Caki2 (cell line): ENCODE data around the gene FGF3. TPM values are rescaled to one million over a fixed set of nuclear protein-coding genes. Genes with fewer than 3 reads are reported as not detected.

Source experiments
- DNase-seq: peaks from one replicate; pipeline ENCODE4 v3.0.0-alpha.2; 2015; ENCODE audit warnings: low read depth
- in situ Hi-C: cut with HindIII; loops from 2 replicates; pipeline ENCODE4 v1.10.0; 2016; ENCODE audit warnings: low sequenced_read_pairs, low pct_unique_long_range_greater_than_20kb, mixed read lengths
- total RNA-seq: library from RNA; depleted of rRNA; stranded (reverse); fragments of >200 nt; shearing (Covaris generic); gene quantifications from 2 replicates; pipeline ENCODE4 v1.2.3, GENCODE V29; 2014; ENCODE audit warnings: low replicate concordance

The FGF3 gene
- total RNA-seq, 1 experiment from 2014 or later: not detected

DNA sequence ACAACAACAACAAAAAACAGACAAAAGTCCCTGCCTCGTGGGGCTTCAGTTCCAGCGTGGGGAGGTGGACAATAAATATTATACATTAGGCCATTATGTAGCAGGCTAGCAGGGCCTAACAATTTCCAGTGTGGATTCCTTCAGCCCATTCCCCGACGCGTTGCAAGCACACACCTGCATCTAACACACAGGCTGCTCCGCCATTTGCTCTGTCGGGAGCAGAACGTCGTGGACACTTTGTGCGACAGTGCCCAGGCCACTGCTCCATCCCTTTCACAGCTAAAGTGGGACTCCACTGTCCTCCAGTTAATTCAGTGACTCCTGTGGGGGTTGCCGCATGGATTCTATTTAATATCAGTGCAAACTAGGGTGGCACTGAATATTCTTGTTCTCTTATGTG is 10.9 kb upstream of the FGF3 start:
- in situ Hi-C loops: no loop called here
- no peak for DNase-seq

DNA sequence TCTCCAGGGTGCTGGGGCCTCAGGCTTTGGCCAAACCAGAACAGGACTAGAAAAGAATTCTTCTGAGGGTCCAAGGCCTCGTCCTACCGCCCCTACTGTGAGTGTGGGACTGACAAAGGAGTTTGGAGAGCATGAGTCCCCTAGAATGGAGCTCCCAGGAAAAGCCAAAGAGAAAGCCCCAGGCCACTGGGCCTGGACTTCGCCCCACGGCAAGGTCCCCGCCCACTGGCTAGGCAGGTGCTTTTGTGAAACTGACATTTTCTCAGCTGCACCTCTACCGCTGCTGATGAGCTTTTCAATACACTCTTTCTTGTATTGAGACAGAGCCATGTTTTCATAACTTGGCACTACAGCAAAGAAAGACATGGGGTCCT is 9.7 kb upstream of the FGF3 start:
- no peak for DNase-seq
- in situ Hi-C loops: no loop called here

DNA sequence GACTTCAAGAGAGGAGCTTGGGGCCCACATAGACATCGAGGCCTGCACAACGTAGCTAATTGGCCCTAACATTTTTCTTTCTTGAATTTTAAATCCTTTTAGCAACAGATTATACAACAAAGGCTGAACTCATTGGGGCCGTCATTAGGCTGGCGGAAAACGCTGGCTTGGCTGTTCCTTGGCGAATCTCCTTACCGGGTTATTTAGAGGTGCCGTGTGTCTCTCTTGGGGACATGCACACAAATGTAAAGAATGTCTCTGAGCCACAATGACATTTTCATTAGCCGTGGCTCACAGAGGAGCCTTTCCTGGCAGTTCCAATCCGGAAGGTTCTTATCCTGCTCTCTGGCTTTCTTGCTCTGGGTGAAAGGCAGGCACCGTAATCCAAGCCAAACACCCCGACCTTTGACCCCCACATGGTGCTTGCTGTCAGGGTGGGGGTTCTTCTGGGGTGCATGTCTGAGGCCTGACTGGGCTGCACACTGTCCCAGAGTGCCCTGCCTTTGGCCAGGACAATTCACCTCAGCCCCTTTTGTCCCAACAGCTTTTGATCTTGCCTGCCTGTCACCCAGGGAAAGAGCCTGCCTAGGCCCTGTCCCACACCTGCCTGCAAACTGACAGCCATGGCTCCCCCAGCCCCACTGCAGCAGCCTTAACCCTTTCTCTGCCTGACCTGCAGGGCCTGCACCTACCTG is 9.2 kb upstream of the FGF3 start:
- no peak for DNase-seq
- in situ Hi-C loops: no loop called here

DNA sequence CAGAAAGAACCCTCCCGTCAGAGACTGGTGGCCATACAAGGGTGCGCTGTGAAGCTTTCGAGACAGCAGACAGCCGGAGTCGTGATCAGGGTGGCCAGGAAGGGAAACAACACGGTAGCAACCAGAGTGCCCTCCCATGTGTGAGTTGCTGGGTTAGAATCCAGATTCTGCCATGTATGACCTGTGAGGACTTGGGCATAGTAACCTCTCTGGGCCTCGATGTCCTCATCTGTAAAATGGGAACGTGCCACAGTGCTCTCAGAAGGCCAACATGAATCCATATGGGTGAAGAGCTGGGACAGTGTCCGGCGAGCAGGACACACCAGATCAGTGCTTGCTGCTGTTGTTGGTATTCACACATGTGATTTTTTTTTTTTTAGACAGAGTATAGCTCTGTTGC is 7.6 kb upstream of the FGF3 start:
- in situ Hi-C loops: no loop called here
- no peak for DNase-seq

DNA sequence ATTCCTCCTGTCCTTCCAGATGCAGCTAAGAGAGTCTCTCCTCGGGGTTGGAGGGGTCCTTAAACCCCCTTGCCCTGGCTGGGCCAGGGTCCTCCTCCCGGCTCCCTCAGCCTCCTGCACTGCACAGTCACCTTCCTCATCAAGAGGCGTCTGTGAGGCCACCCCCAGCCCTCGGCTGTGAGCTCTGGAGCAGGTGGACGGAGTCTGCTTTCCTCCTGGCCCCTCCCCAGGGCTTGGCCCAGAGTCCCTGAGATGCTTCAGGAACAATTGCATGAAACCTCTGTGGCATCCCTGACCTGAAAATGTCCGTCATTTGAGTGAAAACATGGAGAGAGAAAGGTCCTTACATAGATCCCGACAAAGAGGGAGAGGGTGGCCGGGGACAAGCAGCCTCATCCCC is 6.7 kb upstream of the FGF3 start:
- in situ Hi-C loops: no loop called here

DNA sequence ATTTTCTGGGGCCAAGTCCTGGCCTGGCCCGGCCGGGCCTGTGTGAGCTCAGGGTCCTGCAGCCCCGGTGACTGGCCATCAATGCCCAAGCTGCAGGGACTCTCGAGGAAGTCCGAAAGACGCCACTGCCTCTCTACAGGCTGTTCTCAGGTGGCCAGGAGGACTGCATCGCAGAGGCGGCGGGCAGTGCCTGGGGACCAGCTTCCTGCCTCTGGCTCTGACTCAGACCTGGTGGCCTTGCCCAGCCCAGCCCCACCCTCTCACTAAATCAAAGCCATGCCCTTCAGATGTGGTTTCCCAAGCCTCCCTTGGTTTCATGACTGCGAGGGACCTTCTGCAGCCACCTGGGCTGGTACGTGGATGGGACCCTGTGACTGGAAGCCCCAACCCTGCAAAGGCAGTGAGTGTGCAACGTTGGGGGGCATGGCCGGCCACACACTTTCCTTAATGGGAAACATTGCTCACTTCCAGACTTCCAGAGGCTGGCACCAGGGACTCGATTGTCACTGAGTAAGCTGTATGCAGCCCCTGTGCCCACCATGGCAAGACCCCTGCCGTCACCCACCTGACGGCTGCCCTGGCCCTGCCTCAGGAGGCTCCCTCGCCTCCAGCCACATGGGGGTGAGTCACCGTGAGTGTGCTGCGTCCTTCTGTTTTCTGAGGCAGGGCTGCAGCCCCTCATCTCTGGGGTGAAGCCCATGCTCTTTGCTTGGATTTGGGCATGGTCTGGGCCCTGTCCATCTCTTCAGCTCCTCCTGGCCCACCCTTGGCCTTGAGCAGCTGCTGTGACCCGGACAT is 6.0 kb upstream of the FGF3 start:
- DNase-seq: peak; percentile 32
- in situ Hi-C loops: no loop called here

More for the DNA sequence above, 6.7 kb upstream of the FGF3 start:
- no peak for DNase-seq

DNA sequence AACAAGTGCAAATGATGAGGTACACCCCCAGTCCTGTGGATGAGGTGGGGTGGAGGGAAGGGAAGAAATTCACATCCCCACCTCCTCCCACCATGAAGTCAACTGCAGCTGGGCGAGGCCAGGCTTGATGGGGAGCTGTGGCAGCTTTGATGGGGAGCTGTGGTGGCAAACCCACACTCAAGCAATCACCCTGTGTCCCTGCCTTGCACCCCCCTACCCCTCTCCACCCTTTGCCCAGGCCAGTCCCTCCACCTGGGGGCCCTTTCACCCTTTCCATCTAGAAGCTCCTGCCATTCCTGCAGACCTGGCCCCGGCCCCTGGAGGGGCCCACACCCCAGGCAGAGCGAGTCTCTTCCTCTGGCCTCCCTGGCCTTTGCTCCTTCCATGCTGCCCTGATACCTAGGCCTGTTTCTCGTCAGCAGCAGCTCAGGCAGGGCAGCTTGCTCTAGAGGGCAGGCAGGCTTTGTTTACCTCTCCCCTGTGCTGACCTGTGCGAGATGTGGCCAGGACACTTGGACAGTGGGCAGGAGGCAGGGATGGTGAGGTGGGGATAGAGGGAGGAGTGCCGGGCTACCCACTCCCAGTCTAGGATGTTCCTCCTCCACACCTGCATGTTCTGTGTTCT is 4.5 kb upstream of the FGF3 start:
- in situ Hi-C loops: no loop called here
- no peak for DNase-seq

GRCh38 chr11:69822676-69823494 is 3.7 kb upstream of the FGF3 start:
- in situ Hi-C loops: no loop called here
- DNase-seq: no peak

DNA sequence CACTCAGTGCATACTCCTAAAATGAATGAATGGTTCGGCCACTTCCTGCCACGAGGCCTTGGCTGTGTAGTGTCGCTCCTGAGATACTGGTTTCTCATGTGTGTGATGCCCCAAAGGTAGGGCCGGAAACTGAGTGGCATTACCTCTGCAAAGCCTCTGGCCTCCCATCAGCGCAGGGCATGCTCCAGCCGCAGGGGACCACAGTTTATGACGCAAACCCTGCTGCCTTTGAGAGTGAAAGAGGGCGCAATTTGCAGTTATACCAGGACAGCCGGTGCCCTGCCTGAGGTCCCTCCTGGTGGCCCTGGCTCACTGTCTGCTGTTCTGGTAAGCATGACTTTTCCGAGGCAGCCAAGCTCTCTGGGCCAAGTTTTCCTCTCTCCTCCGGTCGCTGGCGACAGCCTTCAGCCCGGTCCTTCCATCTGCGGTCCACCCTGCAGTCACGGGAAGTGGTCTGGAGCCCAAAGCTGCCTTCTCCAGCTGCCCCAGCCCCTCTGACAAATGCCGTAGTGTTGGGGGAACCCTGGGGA is 2.4 kb upstream of the FGF3 start:
- in situ Hi-C loops: no loop called here
- DNase-seq: no peak

DNA sequence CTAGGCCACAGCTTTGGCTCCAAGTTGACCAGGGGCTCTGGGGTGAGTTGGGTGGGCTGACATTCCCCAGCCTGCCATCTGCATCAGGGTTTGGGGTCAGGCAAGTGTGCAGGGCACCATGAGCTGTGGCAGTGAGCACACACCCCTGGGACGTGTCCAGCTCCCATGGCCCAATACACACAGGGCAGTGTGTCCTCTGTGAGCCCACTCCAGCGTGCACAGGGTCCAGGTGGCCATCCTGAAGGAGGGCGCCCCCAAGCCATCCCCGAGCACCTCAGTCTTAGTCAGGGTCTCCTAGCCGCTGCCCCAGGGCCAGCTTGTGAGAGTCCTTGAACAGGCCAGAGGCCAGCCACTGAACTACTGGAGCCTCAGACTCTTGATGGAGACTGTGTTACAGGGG is 1.2 kb upstream of the FGF3 start:
- in situ Hi-C loops: no loop called here
- DNase-seq: no peak

- in situ Hi-C loops: no loop called here
- no peak for DNase-seq
These were observed 390 bp upstream of the FGF3 start for GRCh38 chr11:69819541-69820070.

GRCh38 chr11:69818231-69818602 is 999 bp downstream of the FGF3 start:
- no peak for DNase-seq
- in situ Hi-C loops: no loop called here

DNA sequence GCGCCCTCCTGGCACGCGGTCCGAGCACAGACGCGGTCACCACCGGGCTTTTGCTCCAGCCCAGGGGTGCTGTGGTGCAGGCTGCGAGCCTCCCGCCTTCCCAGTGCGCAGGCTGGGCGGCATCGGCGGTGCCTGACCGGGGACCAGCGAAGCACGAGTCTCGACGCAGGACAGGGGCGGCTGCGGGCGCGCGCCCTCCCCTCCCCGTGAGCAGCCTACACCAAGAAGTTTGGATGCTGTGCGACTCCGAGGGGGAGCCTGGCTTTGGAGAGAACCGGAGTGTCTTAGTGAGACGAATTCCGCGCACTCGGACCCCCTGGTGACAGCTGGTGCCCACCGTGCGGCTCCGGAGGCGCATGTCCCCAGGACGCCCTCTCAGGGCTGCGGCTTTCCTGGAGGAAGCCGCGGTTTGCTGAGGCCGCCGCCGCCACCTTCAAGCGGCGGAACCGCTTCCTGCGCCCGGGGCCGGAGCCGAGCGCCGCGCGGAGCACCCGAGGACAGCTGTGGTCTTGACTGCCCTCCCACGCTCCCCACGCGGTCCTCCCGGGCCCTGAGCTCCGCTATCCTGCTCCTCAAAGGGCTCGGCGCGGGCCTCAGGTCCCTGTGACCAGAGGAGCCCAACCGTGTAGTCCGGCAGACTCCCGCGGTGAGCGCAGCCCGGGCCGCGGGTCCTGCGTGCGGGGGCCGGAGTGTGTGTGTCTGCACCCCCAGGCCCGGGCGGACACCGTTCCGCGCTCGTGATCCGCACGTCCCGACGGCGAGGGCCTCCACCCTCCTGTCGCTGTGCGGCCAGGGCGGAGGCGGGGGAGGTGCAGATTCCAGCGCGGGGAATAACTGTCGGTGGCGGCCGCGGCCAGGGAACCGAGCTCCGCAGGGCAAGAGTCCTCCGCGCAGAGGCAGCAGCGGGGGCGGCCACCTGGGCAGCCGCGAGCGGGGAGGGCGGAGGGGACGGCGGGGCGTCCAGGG is 1.7 kb downstream of the FGF3 start:
- in situ Hi-C loops: no loop called here

GRCh38 chr11:69816671-69817070 is 2.5 kb downstream of the FGF3 start:
- no peak for DNase-seq
- in situ Hi-C loops: no loop called here

More for the DNA sequence above, 1.7 kb downstream of the FGF3 start:
- DNase-seq: no peak

DNA sequence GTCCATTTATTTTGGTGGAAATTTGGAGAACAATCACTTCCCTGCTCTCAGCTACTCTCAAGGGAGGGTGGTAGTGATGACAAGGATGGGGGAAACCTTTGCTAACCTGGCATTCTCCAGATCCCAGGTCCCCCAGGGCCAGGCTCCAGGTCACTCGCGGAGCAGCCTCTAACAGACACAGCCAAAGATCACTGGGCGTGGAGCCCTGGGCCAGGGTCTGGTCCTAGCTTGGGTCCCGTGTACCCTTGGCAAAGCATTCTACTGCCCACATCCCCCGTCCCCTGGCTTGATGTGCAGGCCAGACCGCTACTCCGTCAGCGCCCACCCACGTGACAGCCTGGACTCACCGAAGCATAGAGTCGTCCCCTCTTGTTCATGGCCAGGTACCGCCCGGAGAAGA is 3.2 kb downstream of the FGF3 start:
- in situ Hi-C loops: no loop called here

GRCh38 chr11:69814902-69815301 is 4.3 kb downstream of the FGF3 start:
- DNase-seq: no peak
- in situ Hi-C loops: no loop called here

More for the DNA sequence above, 3.2 kb downstream of the FGF3 start:
- no peak for DNase-seq

DNA sequence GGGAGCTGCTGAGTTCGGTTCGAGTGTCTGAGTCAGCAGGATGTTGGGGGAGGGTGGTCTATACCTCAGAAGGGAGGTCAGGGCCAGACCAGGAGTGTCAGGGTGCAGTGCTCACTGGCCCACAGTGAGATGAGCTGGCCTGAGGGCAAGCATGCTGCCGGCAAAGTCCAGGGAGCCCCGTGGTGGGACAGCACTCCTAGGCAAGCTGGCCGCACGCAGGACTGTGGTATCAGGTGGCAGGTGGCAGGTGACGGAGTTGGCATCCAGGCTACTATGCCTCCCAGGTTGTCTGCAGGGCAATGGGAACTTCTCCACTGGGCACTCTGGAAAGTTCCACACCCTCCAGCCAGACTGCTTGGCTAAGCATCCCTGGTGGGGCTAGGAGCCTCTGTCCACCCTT is 4.8 kb downstream of the FGF3 start:
- in situ Hi-C loops: no loop called here
- DNase-seq: no peak
